Mesenchymal stem cell (in vitro differentiated cells and primary cell): ENCODE measurements around the gene CST4.

Experiments
- DNase-seq: peaks from one replicate; pipeline ENCODE4 v3.0.0-alpha.2; 2013
- H2AFZ ChIP-seq: one replicate; pipeline ENCODE4 v1.6.1; 2013; ENCODE audit warnings: low read depth, mild to moderate bottlenecking, control low read depth, inconsistent platforms, low read length, moderate library complexity
- H2AK5ac ChIP-seq: 2 replicates; pipeline ENCODE4 v1.6.1; 2013; ENCODE audit warnings: low read length, moderate library complexity, mild to moderate bottlenecking, inconsistent platforms; ENCODE audit not compliant: severe bottlenecking
- H2BK120ac ChIP-seq: one replicate; pipeline ENCODE4 v1.6.1; 2013; ENCODE audit warnings: low read depth, mild to moderate bottlenecking, inconsistent platforms, low read length, moderate library complexity
- H2BK12ac ChIP-seq, 2 experiments: one replicate each; pipeline ENCODE4 v1.6.1; 2013; ENCODE audit warnings: inconsistent platforms in 2 of 2, low read length in 2 of 2, mild to moderate bottlenecking in 2 of 2, moderate library complexity in 2 of 2, control low read depth in 1 of 2
- H2BK15ac ChIP-seq: one replicate; pipeline ENCODE4 v1.6.1; 2013; ENCODE audit warnings: mild to moderate bottlenecking, low read depth, inconsistent platforms; ENCODE audit not compliant: poor library complexity, severe bottlenecking
- H2BK5ac ChIP-seq: 2 replicates; pipeline ENCODE4 v1.6.1; 2013; ENCODE audit warnings: low read depth, mild to moderate bottlenecking, low read length, control low read depth, inconsistent platforms; ENCODE audit not compliant: poor library complexity, severe bottlenecking
- H3K14ac ChIP-seq, 2 experiments: one replicate each; pipeline ENCODE4 v1.6.1; 2013; ENCODE audit warnings: inconsistent platforms in 2 of 2, low read length in 2 of 2, control low read depth in 1 of 2, mild to moderate bottlenecking in 1 of 2, moderate library complexity in 1 of 2
- H3K18ac ChIP-seq, 2 experiments: one replicate each; pipeline ENCODE4 v1.6.1; 2013; ENCODE audit warnings: inconsistent platforms in 2 of 2, low read length in 2 of 2, control low read depth in 1 of 2, low read depth in 1 of 2, mild to moderate bottlenecking in 1 of 2
- H3K23ac ChIP-seq, 2 experiments: one replicate each; pipeline ENCODE4 v1.6.1; 2013; ENCODE audit warnings: inconsistent platforms in 2 of 2, low read length in 2 of 2, mild to moderate bottlenecking in 2 of 2, moderate library complexity in 2 of 2, control low read depth in 1 of 2
- H3K27ac ChIP-seq: 2 replicates; pipeline ENCODE4 v1.5.1; 2013; ENCODE audit warnings: mild to moderate bottlenecking, moderate library complexity, low read length, control low read depth, inconsistent platforms; ENCODE audit not compliant: poor library complexity, severe bottlenecking
- H3K27me3 ChIP-seq, 2 experiments: 2 replicates each; pipeline versions ENCODE4 v1.6.1 to v1.7.0; 2013; ENCODE audit warnings: low read length in 2 of 2, mild to moderate bottlenecking in 2 of 2, moderate library complexity in 2 of 2, control low read depth in 1 of 2, inconsistent platforms in 1 of 2; ENCODE audit not compliant: control insufficient read depth in 1 of 2, insufficient read depth in 1 of 2
- H3K36me3 ChIP-seq, 2 experiments: 2 replicates each; pipeline versions ENCODE4 v1.6.1 to v1.7.0; 2013; ENCODE audit warnings: low read length in 2 of 2, control low read depth in 1 of 2, inconsistent platforms in 1 of 2, low read depth in 1 of 2, mild to moderate bottlenecking in 1 of 2; ENCODE audit not compliant: insufficient read depth in 2 of 2, control insufficient read depth in 1 of 2
- H3K4ac ChIP-seq, 2 experiments: one replicate each; pipeline ENCODE4 v1.6.1; 2013; ENCODE audit warnings: inconsistent platforms in 2 of 2, low read length in 2 of 2, mild to moderate bottlenecking in 2 of 2, moderate library complexity in 2 of 2, control low read depth in 1 of 2, low read depth in 1 of 2
- H3K4me1 ChIP-seq: 2 replicates; pipeline ENCODE4 v1.6.1; 2013; ENCODE audit warnings: low read depth, low read length, control low read depth; ENCODE audit not compliant: control insufficient read depth, insufficient read depth
- H3K4me2 ChIP-seq: 2 replicates; pipeline ENCODE4 v1.6.1; 2013; ENCODE audit warnings: low read length, mild to moderate bottlenecking, inconsistent platforms; ENCODE audit not compliant: poor library complexity, severe bottlenecking
- H3K4me3 ChIP-seq, 2 experiments: 2 replicates each; pipeline versions ENCODE4 v1.5.1 to v1.7.0; 2013; ENCODE audit warnings: low read length in 2 of 2, mild to moderate bottlenecking in 2 of 2, control low read depth in 1 of 2, low read depth in 1 of 2; ENCODE audit not compliant: insufficient read depth in 1 of 2
- H3K79me1 ChIP-seq: replicated peaks from 2 replicates; pipeline ENCODE4 v1.6.1; 2013; ENCODE audit warnings: mild to moderate bottlenecking, control low read depth, low read length, inconsistent platforms; ENCODE audit not compliant: poor library complexity, severe bottlenecking
- H3K9ac ChIP-seq: 2 replicates; pipeline ENCODE4 v1.7.0; 2013; ENCODE audit warnings: mild to moderate bottlenecking, low read length, moderate library complexity
- H3K9me3 ChIP-seq: 2 replicates; pipeline ENCODE4 v1.7.0; 2013; ENCODE audit warnings: mild to moderate bottlenecking, low read length; ENCODE audit not compliant: control insufficient read depth
- H4K8ac ChIP-seq: one replicate; pipeline ENCODE4 v1.6.1; 2013; ENCODE audit warnings: inconsistent platforms, mild to moderate bottlenecking, low read length, moderate library complexity
- H4K91ac ChIP-seq: one replicate; pipeline ENCODE4 v1.6.1; 2013; ENCODE audit warnings: mild to moderate bottlenecking, low read length, inconsistent platforms
- WGBS: methylation state at CpG from one replicate; pipeline ENCODE4 v1.1.7; 2013; ENCODE audit warnings: mixed read lengths; 5-methylcytosine and 5-hydroxymethylcytosine counted together

CST4 gene

DNA sequence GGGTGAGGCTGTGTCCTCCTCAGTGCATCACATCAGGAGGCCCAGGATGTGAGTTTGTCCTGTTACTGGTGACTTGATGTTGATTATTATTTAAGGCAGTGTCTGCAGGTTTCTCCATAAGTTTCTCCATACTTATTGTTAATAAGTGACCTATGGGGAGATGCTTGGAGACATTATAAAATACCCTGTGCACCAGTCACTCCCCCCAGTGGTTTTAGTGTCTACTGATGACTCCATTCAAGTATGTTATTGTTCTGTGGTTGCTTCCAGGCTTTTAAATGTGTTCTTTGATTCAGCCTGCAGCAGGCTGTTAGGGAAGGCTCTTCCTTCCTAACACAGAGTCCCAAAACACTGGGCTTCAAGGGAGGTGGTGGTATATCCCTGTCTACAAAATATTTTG lies 36.5 kb downstream of the CST4 start:
- H3K36me3 ChIP-seq, result no peaks in the 10 kb centered on the region
- peak overlapping the region; percentile 92 for H3K27ac ChIP-seq
- H3K23ac ChIP-seq, result no peak overlapping the region
- H3K4me2 ChIP-seq, result no peak overlapping the region
- no peak overlapping the region for H2BK15ac ChIP-seq
- H3K79me1 ChIP-seq, result no peaks in the 10 kb centered on the region
- H2AK5ac ChIP-seq, result no peak overlapping the region
- no peaks in the 10 kb centered on the region for H3K9me3 ChIP-seq
- H2BK5ac ChIP-seq, result no peak overlapping the region
- DNase-seq, result no peak
- H3K18ac ChIP-seq, result no peak overlapping the region
- no peak overlapping the region for H2BK120ac ChIP-seq
- H4K8ac ChIP-seq, result no peak overlapping the region
- H3K4ac ChIP-seq, result no peak overlapping the region
- no peak overlapping the region for H3K14ac ChIP-seq
- H3K4me1 ChIP-seq, result peaks cover 21% of the 10 kb centered on the region
- H3K4me3 ChIP-seq, result no peak overlapping the region
- H2BK12ac ChIP-seq, result no peak overlapping the region
- H2AFZ ChIP-seq, result no peak overlapping the region
- H4K91ac ChIP-seq, result no peak overlapping the region
- no peaks in the 10 kb centered on the region for H3K27me3 ChIP-seq
- H3K9ac ChIP-seq, result no peak overlapping the region

GRCh38 chr20:23651117-23651516 lies 37.7 kb downstream of the CST4 start:
- H2BK15ac ChIP-seq, result no peak overlapping the region
- no peak overlapping the region for H3K27ac ChIP-seq
- H3K27me3 ChIP-seq, result no peaks in the 10 kb centered on the region
- H2BK5ac ChIP-seq, result no peak overlapping the region
- H2AFZ ChIP-seq, result no peak overlapping the region
- no peak overlapping the region for H2BK120ac ChIP-seq
- no peak overlapping the region for H3K14ac ChIP-seq
- no peak overlapping the region for H3K9ac ChIP-seq
- H4K8ac ChIP-seq, result no peak overlapping the region
- no peak overlapping the region for H3K4ac ChIP-seq
- no peak overlapping the region for H4K91ac ChIP-seq
- peaks cover 17% of the 10 kb centered on the region for H3K4me1 ChIP-seq
- H3K4me3 ChIP-seq, result no peak overlapping the region
- no peaks in the 10 kb centered on the region for H3K79me1 ChIP-seq
- H3K9me3 ChIP-seq, result no peaks in the 10 kb centered on the region
- H3K36me3 ChIP-seq, result no peaks in the 10 kb centered on the region
- H3K23ac ChIP-seq, result no peak overlapping the region
- H2BK12ac ChIP-seq, result no peak overlapping the region
- H3K4me2 ChIP-seq, result no peak overlapping the region
- no peak overlapping the region for H2AK5ac ChIP-seq
- no peak for DNase-seq
- H3K18ac ChIP-seq, result no peak overlapping the region
- no CpG with 5 or more reads among the region's 2 CpGs for WGBS

DNA sequence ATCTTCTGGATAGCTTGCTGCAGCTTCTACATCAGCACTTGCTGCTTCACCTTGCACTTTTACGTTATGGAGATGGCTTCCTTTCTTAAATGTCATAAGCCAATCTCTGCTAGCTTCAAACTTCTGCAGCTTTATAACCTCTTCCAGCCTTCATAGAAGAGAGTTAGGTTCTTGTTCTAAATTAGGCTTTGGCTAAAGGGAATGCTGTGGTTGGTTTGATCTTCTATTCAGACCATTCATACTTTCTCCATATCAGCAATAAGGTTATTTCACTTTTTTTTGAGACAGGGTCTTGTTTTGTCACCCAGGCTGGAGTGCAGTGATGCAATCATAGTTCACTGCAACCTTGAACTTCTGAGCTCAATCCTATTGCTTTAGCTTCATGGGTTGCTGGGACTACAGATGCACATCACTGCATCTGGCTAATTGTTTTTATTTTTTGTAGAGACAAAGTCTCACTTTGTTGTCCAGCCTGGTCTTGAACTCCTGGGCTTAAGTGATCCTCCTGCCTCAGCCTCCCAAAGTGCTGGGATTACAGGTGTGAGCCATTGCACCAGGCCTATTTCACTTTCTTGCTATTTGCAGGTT lies 38.9 kb downstream of the CST4 start:
- H3K4me2 ChIP-seq, result no peak overlapping the region
- H3K9ac ChIP-seq, result no peak overlapping the region
- whole genome bisulfite sequencing, result 80% methylated on average over 1 of the region's 1 CpG
- H3K23ac ChIP-seq, result no peak overlapping the region
- H3K9me3 ChIP-seq, result no peaks in the 10 kb centered on the region
- no peaks in the 10 kb centered on the region for H3K27me3 ChIP-seq
- no peak overlapping the region for H3K14ac ChIP-seq
- no peak overlapping the region for H2BK15ac ChIP-seq
- H3K4me3 ChIP-seq, result no peak overlapping the region
- H3K27ac ChIP-seq, result no peak overlapping the region
- H2AFZ ChIP-seq, result no peak overlapping the region
- no peak for DNase-seq
- no peaks in the 10 kb centered on the region for H3K36me3 ChIP-seq
- H3K4me1 ChIP-seq, result peaks cover 12% of the 10 kb centered on the region
- no peak overlapping the region for H3K4ac ChIP-seq
- H2BK12ac ChIP-seq, result no peak overlapping the region
- H2BK120ac ChIP-seq, result no peak overlapping the region
- H2BK5ac ChIP-seq, result no peak overlapping the region
- H4K91ac ChIP-seq, result no peak overlapping the region
- H3K18ac ChIP-seq, result no peak overlapping the region
- H3K79me1 ChIP-seq, result no peaks in the 10 kb centered on the region
- no peak overlapping the region for H2AK5ac ChIP-seq
- H4K8ac ChIP-seq, result no peak overlapping the region

DNA sequence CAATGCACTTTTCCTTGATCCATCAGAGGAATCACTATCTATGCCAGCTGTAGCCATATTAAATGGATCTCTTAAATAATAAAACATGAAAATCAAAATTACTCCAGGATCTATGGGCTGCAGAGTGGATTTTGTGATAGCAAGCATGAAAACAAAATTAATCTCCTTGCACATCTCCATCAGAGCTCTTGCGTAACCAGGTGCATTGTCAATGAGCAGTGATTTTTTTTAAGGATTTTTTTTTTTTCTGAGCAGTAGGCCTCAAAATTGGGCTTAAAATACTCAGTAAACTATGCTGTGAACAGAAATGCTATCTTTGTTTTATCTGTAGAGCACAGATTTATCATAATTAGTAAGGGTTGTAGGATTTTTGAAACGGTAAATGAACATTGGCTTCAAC lies 39.6 kb downstream of the CST4 start:
- H2BK15ac ChIP-seq, result no peak overlapping the region
- no peak overlapping the region for H2BK120ac ChIP-seq
- H3K36me3 ChIP-seq, result no peaks in the 10 kb centered on the region
- H3K9me3 ChIP-seq, result no peaks in the 10 kb centered on the region
- peaks cover 13% of the 10 kb centered on the region for H3K4me1 ChIP-seq
- H3K4me2 ChIP-seq, result no peak overlapping the region
- no peak overlapping the region for H3K4me3 ChIP-seq
- DNase-seq, result no peak
- no peaks in the 10 kb centered on the region for H3K27me3 ChIP-seq
- no peak overlapping the region for H3K27ac ChIP-seq
- no peak overlapping the region for H2AK5ac ChIP-seq
- H4K91ac ChIP-seq, result no peak overlapping the region
- no peak overlapping the region for H4K8ac ChIP-seq
- H3K79me1 ChIP-seq, result no peaks in the 10 kb centered on the region
- H3K23ac ChIP-seq, result no peak overlapping the region
- no peak overlapping the region for H2BK12ac ChIP-seq
- no peak overlapping the region for H2AFZ ChIP-seq
- H3K18ac ChIP-seq, result no peak overlapping the region
- no peak overlapping the region for H2BK5ac ChIP-seq
- WGBS, result 100% methylated on average over 2 of the region's 2 CpGs
- H3K9ac ChIP-seq, result no peak overlapping the region
- H3K4ac ChIP-seq, result no peak overlapping the region
- no peak overlapping the region for H3K14ac ChIP-seq
